AG04450 (cell line): ENCODE measurements around the gene CCDC93. TPM values are rescaled to one million over a fixed set of nuclear protein-coding genes. Genes with fewer than 3 reads are reported as not detected.

Source experiments
- CTCF ChIA-PET: fragments of 300-600, 350-600 bp; formaldehyde crosslinking; extraction: SDS; loops from one replicate; lab custom pipeline; 2022; ENCODE audit warnings: antibody characterized with exemption, inconsistent platforms; lab: Charles Lee
- POLR2A ChIA-PET: fragments of 350-600 bp; formaldehyde crosslinking; extraction: SDS; loops from one replicate; lab custom pipeline; 2021; ENCODE audit warnings: antibody characterized with exemption, inconsistent platforms; lab: Yijun Ruan, JAX
- DNase-seq: peaks from one replicate; pipeline ENCODE4 v3.0.0-alpha.2; 2011; ENCODE audit warnings: low read depth, low spot score
- H3K27ac ChIP-seq: one replicate; pipeline ENCODE4 v1.5.1; 2012; ENCODE audit warnings: low read depth, low read length, control low read depth
- H3K27me3 ChIP-seq: one replicate; pipeline ENCODE4 v1.6.0; 2012; ENCODE audit warnings: low read length; ENCODE audit not compliant: control insufficient read depth, insufficient read depth
- H3K4me3 ChIP-seq: 2 replicates; pipeline ENCODE4 v1.5.1; 2011; ENCODE audit warnings: mild to moderate bottlenecking, low read depth, low read length, control low read depth
- H3K9me3 ChIP-seq: 2 replicates; pipeline ENCODE4 v1.5.1; 2012; ENCODE audit warnings: low read length; ENCODE audit not compliant: control insufficient read depth, insufficient read depth
- polyA plus RNA-seq: library from polyadenylated mRNA; depleted of rRNA; stranded (reverse); fragments of >200 nt; gene quantifications from 2 replicates; pipeline ENCODE4 v1.2.3, GENCODE V29; 2011
- TF ChIP-seq, protein P1 (sequence below): IDR thresholded peaks from 2 replicates; pipeline ENCODE4 v1.5.1; 2011; ENCODE audit warnings: low read depth, low read length, control low read depth, inconsistent platforms

CCDC93 gene
- polyA plus RNA-seq, 1 experiment, result 19.9 TPM

DNA sequence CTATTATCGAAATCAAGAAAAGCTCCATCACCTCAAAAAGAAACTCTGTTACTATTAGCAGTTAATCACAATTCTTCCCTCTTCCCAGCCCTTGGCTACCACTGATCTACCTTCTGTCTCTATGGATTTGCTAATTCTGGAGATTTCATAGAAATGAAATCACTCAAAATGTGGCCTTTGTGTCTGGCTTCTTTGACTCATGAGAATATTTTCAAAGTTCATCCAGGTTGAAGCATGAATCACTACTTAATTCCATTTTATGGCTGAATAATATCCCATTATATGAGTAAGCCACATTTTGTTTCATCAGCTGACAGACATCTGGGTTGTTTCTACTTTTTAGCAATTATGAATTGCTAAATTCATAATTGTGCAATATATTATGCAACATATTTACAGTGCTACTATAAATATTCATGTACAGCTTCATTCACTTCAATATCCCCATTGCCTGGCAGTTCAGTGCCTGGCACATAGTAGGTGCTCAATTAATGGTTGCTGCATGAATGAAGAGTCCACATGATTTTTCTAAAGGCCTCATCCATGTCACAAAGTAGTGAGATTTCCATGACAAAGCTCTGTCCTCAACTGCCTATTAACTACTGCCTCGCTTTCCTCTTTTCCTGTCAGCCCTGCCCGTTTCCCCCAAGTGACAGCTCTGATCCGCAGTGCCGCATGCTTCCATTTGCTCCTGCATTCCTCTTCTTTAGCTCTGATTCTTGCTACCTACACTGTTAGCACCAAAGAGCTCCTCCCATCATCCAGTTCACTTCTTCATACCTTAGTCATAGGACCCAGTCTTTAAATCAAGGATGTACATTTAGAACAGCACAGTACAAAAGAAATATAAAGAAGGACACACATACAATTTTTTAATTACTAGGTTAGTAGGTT lies 32.8 kb downstream of the CCDC93 start:
- no peaks in the 10 kb centered on the region for H3K27me3 ChIP-seq
- TF ChIP-seq, protein P1, sequence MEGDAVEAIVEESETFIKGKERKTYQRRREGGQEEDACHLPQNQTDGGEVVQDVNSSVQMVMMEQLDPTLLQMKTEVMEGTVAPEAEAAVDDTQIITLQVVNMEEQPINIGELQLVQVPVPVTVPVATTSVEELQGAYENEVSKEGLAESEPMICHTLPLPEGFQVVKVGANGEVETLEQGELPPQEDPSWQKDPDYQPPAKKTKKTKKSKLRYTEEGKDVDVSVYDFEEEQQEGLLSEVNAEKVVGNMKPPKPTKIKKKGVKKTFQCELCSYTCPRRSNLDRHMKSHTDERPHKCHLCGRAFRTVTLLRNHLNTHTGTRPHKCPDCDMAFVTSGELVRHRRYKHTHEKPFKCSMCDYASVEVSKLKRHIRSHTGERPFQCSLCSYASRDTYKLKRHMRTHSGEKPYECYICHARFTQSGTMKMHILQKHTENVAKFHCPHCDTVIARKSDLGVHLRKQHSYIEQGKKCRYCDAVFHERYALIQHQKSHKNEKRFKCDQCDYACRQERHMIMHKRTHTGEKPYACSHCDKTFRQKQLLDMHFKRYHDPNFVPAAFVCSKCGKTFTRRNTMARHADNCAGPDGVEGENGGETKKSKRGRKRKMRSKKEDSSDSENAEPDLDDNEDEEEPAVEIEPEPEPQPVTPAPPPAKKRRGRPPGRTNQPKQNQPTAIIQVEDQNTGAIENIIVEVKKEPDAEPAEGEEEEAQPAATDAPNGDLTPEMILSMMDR, result no peak
- H3K4me3 ChIP-seq, result no peak overlapping the region
- H3K9me3 ChIP-seq, result no peaks in the 10 kb centered on the region
- POLR2A ChIA-PET, result interaction anchor here (0.7 to 1.3 kb wide), 4 partner anchors 23 to 125 kb away, joined by 3 to 7 read pairs (median 4); no protein-coding TSS in a partner anchor
- DNase-seq, result peak; percentile 49
- CTCF ChIA-PET, result interaction anchor here (0.7 to 3.3 kb wide), 4 partner anchors 11 to 166 kb away, joined by 3 to 40 read pairs (median 12); partner anchors contain the start of gene DDX18
- H3K27ac ChIP-seq, result peak overlapping the region; percentile 87

DNA sequence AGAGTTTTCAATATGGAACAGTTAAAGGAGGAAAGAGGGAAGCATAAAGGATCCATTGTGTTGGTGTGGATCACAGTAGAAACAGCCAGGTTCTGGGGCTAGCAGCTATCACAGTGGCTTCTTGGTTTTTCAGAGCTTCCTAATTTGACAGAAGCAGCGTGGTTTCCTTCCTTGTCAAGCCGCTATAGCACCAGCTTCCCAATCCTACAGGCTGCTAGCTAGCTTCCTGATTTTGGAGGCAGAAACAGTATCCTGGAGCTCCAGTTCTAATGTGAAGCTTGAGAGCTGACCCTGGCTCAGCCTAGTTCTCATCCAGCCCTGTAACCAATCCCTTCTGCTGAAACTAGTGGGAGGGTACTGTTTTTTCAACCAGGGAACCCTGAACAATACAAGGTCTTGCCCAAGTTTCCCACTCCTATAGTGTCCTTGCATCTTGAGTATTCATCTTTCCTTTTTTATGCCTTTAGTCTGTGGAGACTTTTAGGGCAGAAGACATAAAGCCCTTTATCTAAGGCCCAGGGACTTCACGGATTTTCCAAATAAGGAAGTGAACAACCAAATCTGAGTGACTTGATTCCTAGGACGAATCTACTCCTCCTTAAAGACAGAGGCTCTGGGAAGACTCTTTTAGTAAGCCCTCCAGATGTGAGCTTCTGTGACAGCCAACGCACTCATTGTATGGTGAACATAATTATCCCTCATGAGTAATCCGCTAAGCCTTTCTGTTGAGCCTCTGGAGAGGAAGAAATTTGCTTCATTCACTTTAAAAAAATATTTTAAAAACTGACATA lies 33.8 kb downstream of the CCDC93 start:
- ChIA-PET CTCF (interaction anchor here (3.2 to 3.3 kb wide), 2 partner anchors 23 to 166 kb away, joined by 17 to 40 read pairs; partner anchors contain the start of gene DDX18), POLR2A (interaction anchor here (0.7 to 1.3 kb wide), 3 partner anchors 23 to 334 kb away, joined by 3 to 4 read pairs (median 3); no protein-coding TSS in a partner anchor)
- H3K4me3 ChIP-seq, result peak overlapping the region; percentile 3; the same call in 1 of the 2 replicates
- no peaks in the 10 kb centered on the region for H3K27me3 ChIP-seq
- peak overlapping the region; percentile 87 for H3K27ac ChIP-seq
- TF ChIP-seq, protein P1, result no peak
- no peaks in the 10 kb centered on the region for H3K9me3 ChIP-seq
- DNase-seq, result no peak

DNA sequence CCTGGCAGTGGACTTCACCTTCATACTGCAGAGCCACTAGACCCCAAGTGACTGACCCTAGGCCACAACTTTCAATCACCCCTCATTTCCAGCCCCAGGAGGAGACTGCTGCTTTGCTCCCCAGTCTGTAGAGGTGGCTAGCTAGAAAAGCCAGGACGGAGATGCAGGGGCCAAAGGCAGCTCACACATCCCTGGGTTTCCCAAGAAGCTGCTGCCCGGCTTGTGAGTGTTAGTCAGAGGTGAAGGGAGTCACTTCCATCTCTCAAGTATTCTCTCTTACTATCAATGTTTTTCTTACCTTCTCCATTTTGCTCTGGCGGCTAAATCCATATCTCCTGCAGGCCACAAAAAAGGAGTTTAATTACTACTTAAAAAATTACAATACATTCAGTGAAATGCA lies 36.2 kb downstream of the CCDC93 start:
- DNase-seq, result no peak
- Histone ChIP-seq H3K27ac (peak overlapping the region; percentile 4), H3K4me3 (no peak overlapping the region), H3K27me3 (no peaks in the 10 kb centered on the region), H3K9me3 (no peaks in the 10 kb centered on the region)
- ChIA-PET POLR2A (no interaction called here), CTCF (no interaction called here)
- TF ChIP-seq, protein P1, result no peak

DNA sequence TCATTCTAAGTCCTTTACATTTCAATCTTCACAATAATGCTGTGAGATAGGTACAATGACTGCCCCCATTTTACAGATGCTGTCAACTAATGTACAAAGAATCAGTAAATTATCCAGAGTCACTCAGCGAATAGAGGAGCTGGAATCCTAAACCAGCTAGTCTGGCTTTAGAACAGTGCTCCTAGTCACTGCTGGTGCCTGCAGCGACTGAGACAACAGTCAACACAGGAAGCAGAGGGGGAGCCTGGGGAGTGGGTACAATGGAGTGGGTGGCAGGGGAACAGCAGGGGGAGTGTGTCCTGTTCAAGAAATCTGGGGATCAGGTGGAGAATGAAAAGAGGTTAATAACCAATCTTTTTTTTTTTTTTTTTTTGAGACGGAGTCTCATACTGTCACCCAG lies 37.3 kb downstream of the CCDC93 start:
- DNase-seq, result no peak
- CTCF ChIA-PET, result interaction anchor here (0.7 to 10.7 kb wide), 4 partner anchors 12 to 145 kb away, joined by 3 to 78 read pairs (median 3); no protein-coding TSS in a partner anchor
- H3K9me3 ChIP-seq, result no peaks in the 10 kb centered on the region
- TF ChIP-seq, protein P1, result no peak
- H3K4me3 ChIP-seq, result no peak overlapping the region
- H3K27ac ChIP-seq, result no peak overlapping the region
- H3K27me3 ChIP-seq, result no peaks in the 10 kb centered on the region
- POLR2A ChIA-PET, result no interaction called here
